HG02798 (cell line): ENCODE measurements around the gene FBXW7.
A peak's percentile ranks its signal among the peaks of the same experiment; 100 is the strongest.

Experiments used
- ATAC-seq: cut with Tn5 transposase; IDR thresholded peaks from one replicate; pipeline ENCODE4 v1.9.1; 2021; ENCODE audit warnings: mild to moderate bottlenecking; ENCODE audit not compliant: unreplicated experiment, poor library complexity

Gene FBXW7

DNA sequence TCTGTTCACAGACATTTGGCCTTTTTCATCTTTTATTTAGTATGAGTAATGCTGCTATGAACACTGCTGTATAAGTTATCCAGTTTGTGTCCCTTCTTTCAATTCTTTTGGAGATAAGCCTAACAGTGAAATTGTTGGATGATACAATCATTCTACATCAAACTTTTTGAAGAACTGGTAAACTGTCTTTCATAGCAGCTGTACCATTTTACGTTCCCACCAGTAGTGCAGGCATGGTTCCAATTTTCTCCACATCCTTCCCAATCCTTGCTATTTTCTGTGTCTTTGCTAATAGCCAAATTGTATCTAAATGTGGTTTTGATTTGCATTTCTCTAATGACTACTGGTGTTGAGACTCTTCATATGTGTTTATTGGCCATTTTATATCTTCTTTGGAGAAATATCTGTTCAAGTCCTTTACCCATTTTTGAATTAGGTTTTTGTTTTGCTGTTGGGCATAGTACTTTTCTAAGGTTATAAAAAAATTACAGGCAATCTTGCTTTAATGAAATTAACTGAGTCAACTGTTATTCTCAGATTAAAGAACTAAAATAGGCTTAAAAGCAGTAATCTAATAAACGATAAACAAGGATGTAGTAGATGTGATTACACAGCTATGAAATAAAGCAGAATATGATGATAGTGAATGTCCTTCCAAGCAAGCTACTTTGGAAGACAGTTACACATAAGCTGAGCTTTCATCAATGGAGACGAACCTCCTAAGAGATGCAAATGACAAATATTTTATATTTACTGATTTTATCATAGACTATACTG is 57.2 kb downstream of the FBXW7 start:
- no peak for ATAC-seq

- ATAC-seq, result no peak
These were observed 59.1 kb downstream of the FBXW7 start for GRCh38 chr4:152476796-152477195.

GRCh38 chr4:152471251-152471792 is 64.6 kb downstream of the FBXW7 start:
- ATAC-seq, result no peak

GRCh38 chr4:152468408-152468807 is 67.5 kb downstream of the FBXW7 start:
- ATAC-seq, result no peak

DNA sequence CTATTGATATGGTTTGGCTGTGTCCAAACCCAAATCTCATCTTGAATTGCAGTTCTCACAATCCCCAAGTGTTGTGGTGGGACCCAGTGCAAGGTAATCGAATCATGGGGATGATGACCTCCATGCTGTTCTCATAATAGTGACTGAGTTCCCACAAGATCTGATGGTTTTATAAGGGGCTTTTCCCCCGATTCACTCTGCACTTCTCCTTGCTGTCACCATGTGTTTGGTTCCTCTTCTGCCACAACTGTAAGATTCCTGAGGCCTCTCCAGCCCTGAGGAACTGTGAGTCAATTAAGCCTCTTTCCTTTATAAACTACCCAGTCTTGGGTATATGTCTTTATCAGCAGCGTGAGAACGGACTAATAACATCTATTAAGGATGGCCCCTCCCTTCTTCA is 68.8 kb downstream of the FBXW7 start:
- no peak for ATAC-seq

DNA sequence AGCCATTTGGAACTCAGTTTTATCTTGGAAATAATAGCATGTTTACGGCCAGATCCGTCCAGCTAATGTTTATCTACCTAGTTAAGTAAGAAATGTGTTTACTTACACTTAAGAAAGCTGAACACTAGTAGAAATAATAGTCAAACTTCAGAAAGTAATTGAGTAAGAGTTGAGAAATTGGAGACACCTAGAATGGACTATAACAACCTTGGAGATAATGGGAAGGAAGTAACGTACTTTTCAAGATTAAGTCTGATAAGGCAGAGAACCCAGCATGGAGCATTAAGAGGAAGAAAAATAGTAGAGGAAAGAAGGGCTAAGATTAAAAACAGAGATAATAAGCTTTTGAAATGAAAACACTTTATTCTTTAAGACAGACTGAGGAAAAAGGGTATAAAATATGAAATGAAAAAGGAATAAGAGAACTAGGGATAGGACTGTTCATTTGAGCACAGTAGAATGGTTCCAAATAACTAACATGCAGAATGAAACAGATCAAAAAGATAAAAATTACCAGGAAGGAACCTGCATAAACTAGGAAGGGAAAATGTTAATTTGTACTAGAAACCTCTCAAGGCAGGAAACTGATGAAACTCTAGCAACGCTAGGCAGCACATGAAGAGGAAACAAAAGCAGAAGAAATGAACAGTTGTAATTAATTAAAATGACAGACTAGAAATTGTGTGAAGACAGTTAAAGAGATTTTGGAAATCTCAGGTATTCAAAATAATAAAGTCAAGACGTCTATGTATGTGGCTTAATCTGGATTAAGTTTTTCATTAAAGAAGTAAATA is 71.7 kb downstream of the FBXW7 start:
- ATAC-seq, result no peak

DNA sequence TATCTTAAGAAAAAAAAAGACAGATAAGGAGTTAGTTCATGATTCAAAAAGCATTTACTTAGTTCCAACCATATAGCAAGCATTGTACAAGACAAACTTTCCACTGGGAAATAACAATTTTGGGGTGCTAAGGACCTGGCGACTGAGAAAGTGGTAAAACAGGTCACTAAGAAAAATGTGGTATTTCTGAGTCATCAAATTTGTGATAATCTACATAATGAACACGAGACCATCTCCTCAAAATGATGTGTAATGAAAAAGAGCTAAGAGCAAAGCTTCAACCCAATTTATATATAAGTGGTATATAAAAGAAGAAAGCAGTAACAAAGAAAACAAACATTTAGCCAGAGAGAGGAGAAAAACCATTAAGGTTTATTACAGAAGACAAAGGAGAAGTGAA is 72.3 kb downstream of the FBXW7 start:
- ATAC-seq, result no peak

DNA sequence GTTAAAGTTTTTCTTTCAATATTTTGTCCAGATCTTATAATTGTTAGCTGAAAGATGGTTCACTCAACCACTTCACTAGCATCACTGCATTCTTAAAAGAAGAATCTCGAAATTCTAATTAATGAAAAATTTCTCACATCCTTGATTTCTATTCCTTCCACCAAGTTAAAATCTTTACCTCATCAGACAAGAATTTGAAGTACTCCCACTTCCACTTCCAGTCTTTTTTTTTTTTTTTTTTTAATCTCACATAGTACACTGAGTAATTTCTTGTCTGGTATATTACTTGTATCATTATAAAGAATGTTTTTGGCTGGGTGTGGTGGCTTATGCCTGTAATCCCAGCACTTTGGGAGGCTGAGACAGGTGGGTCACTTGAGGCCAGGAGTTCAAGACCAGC is 73.2 kb downstream of the FBXW7 start:
- ATAC-seq, result no peak

DNA sequence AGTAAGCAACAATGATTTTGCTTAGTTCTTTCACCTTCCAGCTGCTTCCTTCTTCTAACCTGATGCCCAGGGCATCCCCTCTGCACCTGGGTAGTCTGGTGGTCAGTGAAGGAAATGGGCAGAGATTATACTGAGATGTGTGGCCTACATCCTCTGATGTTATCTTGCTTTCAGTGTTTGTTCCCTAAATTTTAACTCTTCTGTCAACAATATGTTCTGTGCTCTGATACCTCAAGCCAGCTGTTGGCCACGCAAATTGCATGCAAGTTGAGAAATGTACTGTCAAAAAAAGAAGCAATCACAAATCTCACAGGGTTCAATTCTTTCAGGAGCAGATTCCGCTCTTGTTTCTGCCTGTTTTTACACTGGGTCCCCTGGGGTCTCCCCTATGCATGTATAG is 73.8 kb downstream of the FBXW7 start:
- ATAC-seq, result peak; percentile 71

- ATAC-seq, result peak; percentile 26
These were observed 75.4 kb downstream of the FBXW7 start for GRCh38 chr4:152460488-152460887.

- ATAC-seq, result no peak
These were observed 76.6 kb downstream of the FBXW7 start for GRCh38 chr4:152459326-152459725.

DNA sequence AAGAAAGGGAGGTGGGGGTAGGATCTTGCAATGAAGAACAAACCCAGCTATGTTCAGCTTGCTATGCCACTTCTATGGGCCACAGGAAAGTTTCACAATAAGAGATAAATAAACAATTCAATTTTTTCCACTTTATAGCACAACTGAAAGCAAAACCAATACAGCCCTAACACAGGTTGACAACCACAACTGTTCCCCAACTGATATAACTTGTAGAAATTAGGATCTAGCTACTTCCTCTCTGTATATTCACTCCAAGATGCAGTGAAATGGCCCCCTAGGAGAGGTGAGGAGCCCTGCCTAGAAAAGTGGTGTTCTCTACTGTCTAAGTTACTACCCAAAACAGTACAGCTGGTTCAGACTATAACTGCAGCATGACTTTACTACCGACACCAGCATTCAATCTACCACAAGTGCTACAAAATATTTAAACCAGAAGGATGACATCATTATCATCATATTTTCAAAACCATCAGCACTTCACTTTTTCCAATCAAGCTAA is 77.0 kb downstream of the FBXW7 start:
- peak; percentile 31 for ATAC-seq

DNA sequence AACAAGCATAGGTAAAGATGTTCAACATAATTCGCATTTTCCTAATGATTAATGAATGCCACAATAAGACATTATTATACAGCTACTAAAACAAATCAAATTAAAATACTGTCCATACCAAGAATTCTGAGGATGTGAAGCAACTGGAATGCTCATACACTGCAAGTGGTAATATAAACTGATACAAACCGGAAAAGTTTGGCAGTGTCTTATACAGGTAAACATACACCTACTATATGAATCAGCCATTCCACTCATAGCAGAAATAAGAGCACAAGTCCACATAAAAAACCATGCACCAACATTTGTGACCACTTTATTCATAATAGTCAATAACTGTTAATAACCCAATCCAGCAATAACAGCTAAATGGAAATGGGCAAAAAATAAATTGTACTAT is 79.3 kb downstream of the FBXW7 start:
- no peak for ATAC-seq

DNA sequence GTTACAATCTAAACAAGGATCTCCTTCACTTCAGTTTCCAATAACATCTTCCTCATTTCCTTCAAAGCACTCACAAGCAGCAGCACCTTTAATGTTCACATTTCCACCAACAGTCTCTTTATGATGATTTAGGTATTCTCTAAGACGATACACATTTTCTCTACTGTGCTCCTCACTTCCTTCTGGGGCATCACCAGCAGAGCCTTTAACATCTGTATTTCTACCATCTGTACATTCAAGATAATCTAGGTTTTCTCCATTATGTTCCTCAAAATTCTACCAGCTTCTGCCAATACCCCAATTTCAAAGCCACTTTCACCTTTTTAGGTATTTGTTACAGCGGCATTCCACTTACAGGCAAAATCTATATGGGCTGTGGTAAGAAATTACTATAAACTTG is 80.6 kb downstream of the FBXW7 start:
- no peak for ATAC-seq

GRCh38 chr4:152454398-152455011 is 81.4 kb downstream of the FBXW7 start:
- ATAC-seq, result no peak

DNA sequence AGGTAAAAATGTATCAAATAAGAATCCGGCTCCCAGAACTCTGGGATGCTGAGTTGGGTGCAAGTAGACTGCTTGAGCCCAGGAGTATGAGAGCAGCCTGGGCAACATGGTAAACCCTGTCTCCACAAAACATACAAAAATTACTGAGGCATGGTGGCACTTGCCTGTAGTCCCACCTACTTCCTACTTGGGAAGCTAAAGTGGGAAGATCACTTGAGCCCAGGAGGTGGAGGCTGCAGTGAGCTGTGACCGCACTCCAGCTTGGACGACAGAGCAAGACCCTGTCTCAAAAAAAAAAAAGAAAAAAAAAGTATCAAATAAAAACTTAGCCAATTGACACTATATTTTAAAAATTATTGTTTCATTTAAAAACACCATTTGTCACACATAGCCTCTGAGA is 84.4 kb downstream of the FBXW7 start:
- no peak for ATAC-seq

DNA sequence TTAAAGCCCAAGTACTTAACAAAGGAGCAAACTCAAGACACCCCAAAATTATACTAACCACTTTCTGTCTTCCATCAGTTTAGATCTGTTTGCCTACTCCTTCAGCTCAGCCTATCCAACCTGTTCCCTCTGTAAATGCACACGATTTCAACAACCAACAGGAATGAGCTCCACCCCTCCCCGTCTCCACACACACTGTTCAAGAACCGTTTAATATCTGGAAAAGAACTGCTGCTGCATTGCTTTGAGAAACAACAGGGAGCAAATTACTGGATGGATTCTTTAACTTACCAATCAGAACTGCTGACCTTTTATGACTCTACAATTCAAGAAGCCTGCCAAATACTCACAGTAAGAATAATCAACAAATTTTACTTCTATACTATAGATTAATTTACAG is 87.0 kb downstream of the FBXW7 start:
- ATAC-seq, result no peak

DNA sequence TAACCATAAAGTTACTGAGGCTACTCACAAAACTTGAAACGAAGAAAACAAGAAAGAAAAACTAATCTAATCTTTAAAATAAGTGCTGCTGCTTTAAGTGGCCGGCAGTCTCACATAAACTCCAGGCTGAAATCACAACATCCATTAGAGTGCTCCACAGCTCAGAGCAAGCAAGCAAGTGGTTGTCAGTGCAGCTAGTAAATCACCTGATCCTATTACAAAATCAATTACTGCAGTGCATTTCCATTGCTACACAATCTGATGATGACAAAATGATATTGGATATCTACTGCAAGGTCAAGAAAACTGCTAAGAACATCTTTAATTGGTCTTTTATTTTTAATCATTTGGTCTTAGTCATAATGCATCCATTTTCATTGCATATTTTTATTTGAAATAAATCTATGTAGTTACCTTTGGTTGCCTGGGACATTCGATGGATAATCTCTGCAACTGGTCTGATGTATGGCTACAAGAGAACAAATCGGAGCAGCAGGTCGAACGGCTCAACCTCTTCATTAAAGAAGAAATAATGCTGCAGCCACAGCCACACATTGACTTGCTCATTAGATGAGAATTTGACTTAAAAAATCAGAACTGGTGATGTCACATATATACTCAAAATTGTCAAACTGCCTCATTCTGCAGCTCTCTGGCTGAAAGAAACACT is 87.7 kb downstream of the FBXW7 start:
- ATAC-seq, result no peak

DNA sequence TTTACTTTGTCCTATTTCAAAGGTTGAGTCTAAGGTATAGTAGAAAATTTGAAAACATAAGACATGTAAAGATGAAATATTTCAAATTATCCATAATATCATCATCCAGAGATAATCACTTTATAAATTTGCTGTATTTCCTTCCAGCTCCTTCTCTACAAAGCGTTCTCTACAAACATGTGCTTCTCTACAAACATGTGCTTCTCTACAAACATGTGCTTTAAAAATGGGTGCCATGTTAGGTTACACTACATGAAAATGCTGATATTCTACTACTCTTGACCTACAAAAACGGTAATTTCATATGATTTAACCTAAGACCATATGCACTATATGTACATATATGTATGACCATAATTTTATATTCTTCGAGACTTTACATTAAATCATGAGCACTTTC is 92.0 kb downstream of the FBXW7 start:
- no peak for ATAC-seq

DNA sequence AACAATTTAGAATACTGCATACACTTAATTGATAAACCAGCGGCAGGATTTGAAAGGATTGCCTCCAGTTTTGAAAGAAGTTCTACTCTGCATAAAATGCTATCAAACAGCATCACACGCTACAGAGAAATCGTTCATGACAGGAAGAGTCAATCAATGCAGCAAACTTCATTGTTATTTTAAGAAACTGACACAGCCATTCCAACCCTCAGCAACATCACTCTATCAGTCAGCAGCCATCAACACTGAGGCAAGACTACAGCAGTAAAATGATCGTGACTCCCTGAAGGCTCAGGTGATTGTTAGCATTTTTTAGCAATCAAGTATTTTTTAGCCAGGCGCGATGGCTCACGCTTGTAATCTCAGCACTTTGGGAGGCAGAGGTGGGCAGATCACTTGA is 98.3 kb downstream of the FBXW7 start:
- ATAC-seq, result no peak
